CD4-positive, alpha-beta memory T cell (primary cell): ENCODE results near the gene CTSV. TPM values are rescaled to one million over a fixed set of nuclear protein-coding genes. Genes with fewer than 3 reads are reported as not detected.
A peak's percentile ranks its signal among the peaks of the same experiment; 100 is the strongest.
"Not testable (repeated sequence)": the region's sequence is repeated elsewhere in the genome, so short reads cannot be mapped to it uniquely, and the experiment has no call there.

Experiments
- CTCF ChIA-PET: fragments of 350-600 bp; sonication (Branson Sonifier 250); formaldehyde crosslinking; loops from one replicate; lab custom pipeline; 2021; ENCODE audit warnings: inconsistent platforms; ENCODE audit not compliant: partially characterized antibody; lab: Charles Lee
- POLR2A ChIA-PET: fragments of 350-600 bp; sonication (Branson Sonifier 250); formaldehyde crosslinking; loops from one replicate; lab custom pipeline; 2021; ENCODE audit not compliant: partially characterized antibody; lab: Charles Lee
- DNase-seq, 5 donors: peaks; one replicate each; pipeline versions ENCODE4 v3.0.0 to v3.0.0-alpha.2; 2020 to 2022; ENCODE audit warnings: mixed read lengths in 1 of 5
- H3K27ac ChIP-seq: one replicate; pipeline ENCODE4 v1.7.0; 2013; ENCODE audit warnings: low read depth, low read length
- H3K27me3 ChIP-seq: 2 replicates; pipeline ENCODE4 v1.7.0; 2013; ENCODE audit warnings: mild to moderate bottlenecking, low read length, moderate library complexity; ENCODE audit not compliant: insufficient read depth
- H3K36me3 ChIP-seq: 2 replicates; pipeline ENCODE4 v1.7.0; 2013; ENCODE audit warnings: mild to moderate bottlenecking, low read length, moderate library complexity; ENCODE audit not compliant: insufficient read depth
- H3K4me1 ChIP-seq: 2 replicates; pipeline ENCODE4 v1.7.0; 2013; ENCODE audit warnings: mild to moderate bottlenecking, low read length, moderate library complexity; ENCODE audit not compliant: insufficient read depth
- H3K4me3 ChIP-seq, 2 donors: one replicate each; pipeline ENCODE4 v1.7.0; 2013; ENCODE audit warnings: low read length in 2 of 2, mild to moderate bottlenecking in 1 of 2
- H3K9me3 ChIP-seq, 2 donors: one replicate each; pipeline ENCODE4 v1.7.0; 2013; ENCODE audit warnings: low read length in 2 of 2, control low read depth in 1 of 2; ENCODE audit not compliant: control insufficient read depth in 1 of 2
- H3K27ac Mint-ChIP-seq, 7 donors: one replicate each; pipeline ENCODE4 v1.8.0; 2020 to 2021; ENCODE audit warnings: mixed read lengths in 7 of 7, mild to moderate bottlenecking in 6 of 7, inconsistent platforms in 3 of 7, moderate library complexity in 3 of 7
- H3K27me3 Mint-ChIP-seq, 2 donors: one replicate each; pipeline ENCODE4 v1.8.0; 2020 to 2021; ENCODE audit warnings: mixed read lengths in 2 of 2
- H3K36me3 Mint-ChIP-seq, 2 donors: one replicate each; pipeline ENCODE4 v1.8.0; 2020 to 2021; ENCODE audit warnings: mixed read lengths in 2 of 2, inconsistent platforms in 1 of 2, mild to moderate bottlenecking in 1 of 2
- H3K4me1 Mint-ChIP-seq, 4 donors: one replicate each; pipeline ENCODE4 v1.8.0; 2020 to 2021; ENCODE audit warnings: mixed read lengths in 4 of 4, mild to moderate bottlenecking in 1 of 4
- H3K4me3 Mint-ChIP-seq, 8 donors: one replicate each; pipeline ENCODE4 v1.8.0; 2020 to 2021; ENCODE audit warnings: mixed read lengths in 8 of 8, mild to moderate bottlenecking in 7 of 8, moderate library complexity in 6 of 8, inconsistent platforms in 3 of 8
- H3K9me3 Mint-ChIP-seq, 8 donors: one replicate each; pipeline ENCODE4 v1.8.0; 2020 to 2021; ENCODE audit warnings: mixed read lengths in 8 of 8, mild to moderate bottlenecking in 5 of 8, inconsistent platforms in 3 of 8, moderate library complexity in 1 of 8
- intact Hi-C: fragments of 100-400 bp; cut with micrococcal nuclease; formaldehyde crosslinking; loops from one replicate; pipeline ENCODE4 v1.15.1; 2023
- polyA plus RNA-seq, 2 donors: library from polyadenylated mRNA; unstranded; fragments of 300-500 nt; fragmentation: Illumina TruSeq; gene quantifications; one replicate each; pipeline ENCODE4 v1.2.3, GENCODE V29; 2021
- total RNA-seq, 2 experiments: library from RNA; stranded (reverse); gene quantifications; one replicate each; pipeline ENCODE4 v1.2.3, GENCODE V29; 2021

The CTSV gene
- total RNA-seq (not detected), polyA plus RNA-seq (not detected)

DNA sequence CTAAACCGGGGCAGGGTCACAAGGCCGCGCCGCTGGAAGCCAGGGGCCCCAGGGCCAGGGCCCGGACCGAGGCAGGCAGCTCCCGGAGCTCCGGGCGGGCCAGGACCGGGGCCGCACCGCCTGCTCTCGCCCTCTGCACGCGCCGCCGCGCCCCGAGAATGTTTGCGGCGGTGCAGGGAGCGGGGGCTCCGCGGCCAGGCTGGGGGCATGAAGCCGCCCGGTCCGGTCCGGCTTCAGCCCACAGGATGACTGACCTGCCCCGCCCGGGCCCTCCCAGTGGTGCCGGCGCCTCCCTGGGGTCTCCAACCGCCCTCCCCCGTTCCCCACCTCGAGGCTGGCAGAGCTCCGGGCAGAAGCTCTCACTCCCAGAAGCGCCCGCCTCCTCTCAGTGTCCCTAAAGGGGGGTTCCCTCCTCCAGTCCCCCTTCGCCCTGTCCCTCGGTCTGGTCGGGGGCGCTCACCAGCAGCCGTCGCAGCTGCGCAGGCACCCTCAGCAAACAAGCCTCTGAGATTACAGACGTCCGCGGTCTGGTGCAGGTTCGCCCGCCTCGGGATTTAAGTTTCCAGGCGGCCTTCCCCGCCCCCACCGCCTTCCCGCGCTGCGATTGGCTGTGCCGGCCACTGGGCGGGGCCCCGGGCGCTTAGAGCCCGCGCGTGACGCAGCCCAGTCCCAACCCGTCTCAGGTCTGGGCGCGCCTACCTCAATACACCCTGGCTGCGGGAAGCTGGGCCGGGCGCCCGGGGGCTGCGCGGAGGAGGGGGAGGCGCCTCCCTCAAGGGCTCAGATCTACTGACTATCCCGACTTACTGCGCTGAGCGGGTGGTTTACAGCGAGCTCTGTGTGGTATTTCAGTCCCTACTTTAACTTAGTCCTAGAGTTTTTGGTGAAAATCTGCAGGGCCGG, at the start of gene CTSV:
Gene CTSV (minus strand): TSS at position 532 of the 903 bp plus-strand sequence. CDS start 1,099 bp downstream, outside the sequence.
- DNase-seq, result peak; percentile 53 to 69 (median 59)
- Mint-ChIP-seq H3K27ac (no peak within 1 kb of the TSS), H3K27me3 (peaks cover 36 to 43% of the 10 kb centered on the region in 2 donors), H3K36me3 (no peaks in the 10 kb centered on the region), H3K4me3 (peak within 1 kb of the TSS; percentile 62 to 81 (median 78)), H3K9me3 (peaks cover 0 to 7% (median 1%) of the 10 kb centered on the region in 8 donors), H3K4me1 (peaks cover 3 to 12% (median 7%) of the 10 kb centered on the region in 4 donors)
- Histone ChIP-seq H3K4me1 (peaks cover 10% of the 10 kb centered on the region), H3K27me3 (peaks cover 4% of the 10 kb centered on the region), H3K27ac (no peak within 1 kb of the TSS), H3K36me3 (no peaks in the 10 kb centered on the region), H3K9me3 (no peaks in the 10 kb centered on the region), H3K4me3 (peak within 1 kb of the TSS in 1 of 2 donors; percentile 43)
- ChIA-PET POLR2A (no interaction called here), CTCF (no interaction called here)
- intact Hi-C loops, result loop anchor here (10.0 kb wide), 1 partner anchor 184 kb away; the partner anchor contains the start of gene ZNF782

DNA sequence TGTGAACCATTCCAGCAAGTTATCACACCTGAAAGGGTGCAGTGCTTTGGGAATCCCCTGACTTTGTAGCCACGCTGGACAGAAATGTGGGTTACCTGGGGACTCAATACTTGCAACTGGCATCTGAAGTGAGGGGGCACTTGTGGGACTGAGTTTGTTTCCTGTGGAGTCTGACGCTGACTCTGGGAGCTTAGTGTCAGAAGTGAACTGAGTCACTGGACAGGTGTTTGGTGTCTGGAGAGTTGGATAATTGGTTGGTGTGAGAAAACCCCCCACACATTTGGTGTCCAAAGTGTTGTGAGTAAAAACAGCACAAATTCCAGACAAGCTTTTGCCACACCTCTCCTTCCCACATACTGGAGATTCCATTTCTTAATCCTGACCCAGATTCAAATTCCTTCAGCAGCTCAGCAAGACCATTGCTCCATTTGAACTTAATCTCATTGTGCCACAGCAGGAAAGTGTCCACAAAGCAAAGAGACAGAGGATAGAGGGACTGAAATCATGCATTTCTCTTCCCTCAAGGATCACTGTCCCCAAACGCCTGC, 48.8 kb upstream of the CTSV start:
- H3K4me3 Mint-ChIP-seq, H3K4me1 ChIP-seq, H3K4me3 ChIP-seq, H3K4me1 Mint-ChIP-seq, CTCF ChIA-PET, H3K36me3 Mint-ChIP-seq, H3K36me3 ChIP-seq, H3K27ac ChIP-seq, DNase-seq, H3K27ac Mint-ChIP-seq, POLR2A ChIA-PET, H3K9me3 Mint-ChIP-seq, H3K9me3 ChIP-seq, H3K27me3 ChIP-seq, intact Hi-C loops: not testable (repeated sequence)
- peaks cover 13 to 35% of the 10 kb centered on the region in 2 donors for H3K27me3 Mint-ChIP-seq

DNA sequence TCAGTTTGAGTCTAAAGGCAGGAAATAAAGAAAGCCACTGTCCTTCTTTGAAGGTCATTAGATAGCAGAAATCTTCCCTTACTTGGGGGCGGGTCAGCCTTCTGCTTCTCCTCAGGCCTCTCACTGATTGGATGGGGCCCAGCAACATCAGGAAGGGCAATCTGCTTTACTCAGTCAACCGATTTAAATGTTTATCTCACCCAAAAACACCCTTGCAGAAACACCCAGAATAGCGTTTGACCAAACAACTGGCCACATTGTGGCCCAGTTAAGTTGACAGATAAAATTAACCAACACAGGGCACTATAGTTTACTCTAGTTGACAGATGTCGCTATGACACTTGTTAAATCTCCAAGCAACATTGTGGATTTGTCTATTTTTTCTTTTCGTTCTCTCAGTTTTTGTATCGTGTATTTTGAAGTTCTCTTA, 45.6 kb upstream of the CTSV start:
- CTCF ChIA-PET, H3K36me3 Mint-ChIP-seq, H3K4me3 ChIP-seq: not testable (repeated sequence)

DNA sequence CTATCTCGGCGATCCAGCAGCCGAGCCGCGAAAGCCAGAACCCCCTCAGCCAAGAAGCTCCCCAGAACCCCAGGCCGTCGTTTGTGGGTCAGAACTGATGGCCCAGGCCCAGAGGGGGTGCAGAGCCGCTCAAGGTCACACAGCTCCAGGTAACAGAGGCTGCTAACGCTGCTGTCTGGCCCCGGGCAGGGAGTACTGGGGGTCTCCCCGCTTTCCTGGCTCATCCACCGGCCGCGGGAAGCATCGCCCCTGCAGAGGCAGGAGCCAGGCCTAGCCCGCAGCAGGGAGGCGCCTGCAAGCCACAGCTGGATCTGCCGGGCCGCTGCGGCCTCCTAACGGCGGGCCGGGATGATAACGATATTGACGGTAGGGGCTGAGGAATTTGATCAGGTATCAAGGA, 39.4 kb upstream of the CTSV start:
- no peak overlapping the region for H3K27ac Mint-ChIP-seq

More for the DNA sequence above, 45.6 kb upstream of the CTSV start:
- POLR2A ChIA-PET, H3K36me3 ChIP-seq, H3K4me1 Mint-ChIP-seq, H3K27me3 ChIP-seq, H3K9me3 ChIP-seq, H3K4me1 ChIP-seq, intact Hi-C loops, H3K4me3 Mint-ChIP-seq, DNase-seq, H3K27ac Mint-ChIP-seq, H3K27ac ChIP-seq: not testable (repeated sequence)
- H3K27me3 Mint-ChIP-seq, result peaks cover 18 to 31% of the 10 kb centered on the region in 2 donors
- H3K9me3 Mint-ChIP-seq, result peaks cover 0 to 10% (median 3%) of the 10 kb centered on the region in 8 donors

DNA sequence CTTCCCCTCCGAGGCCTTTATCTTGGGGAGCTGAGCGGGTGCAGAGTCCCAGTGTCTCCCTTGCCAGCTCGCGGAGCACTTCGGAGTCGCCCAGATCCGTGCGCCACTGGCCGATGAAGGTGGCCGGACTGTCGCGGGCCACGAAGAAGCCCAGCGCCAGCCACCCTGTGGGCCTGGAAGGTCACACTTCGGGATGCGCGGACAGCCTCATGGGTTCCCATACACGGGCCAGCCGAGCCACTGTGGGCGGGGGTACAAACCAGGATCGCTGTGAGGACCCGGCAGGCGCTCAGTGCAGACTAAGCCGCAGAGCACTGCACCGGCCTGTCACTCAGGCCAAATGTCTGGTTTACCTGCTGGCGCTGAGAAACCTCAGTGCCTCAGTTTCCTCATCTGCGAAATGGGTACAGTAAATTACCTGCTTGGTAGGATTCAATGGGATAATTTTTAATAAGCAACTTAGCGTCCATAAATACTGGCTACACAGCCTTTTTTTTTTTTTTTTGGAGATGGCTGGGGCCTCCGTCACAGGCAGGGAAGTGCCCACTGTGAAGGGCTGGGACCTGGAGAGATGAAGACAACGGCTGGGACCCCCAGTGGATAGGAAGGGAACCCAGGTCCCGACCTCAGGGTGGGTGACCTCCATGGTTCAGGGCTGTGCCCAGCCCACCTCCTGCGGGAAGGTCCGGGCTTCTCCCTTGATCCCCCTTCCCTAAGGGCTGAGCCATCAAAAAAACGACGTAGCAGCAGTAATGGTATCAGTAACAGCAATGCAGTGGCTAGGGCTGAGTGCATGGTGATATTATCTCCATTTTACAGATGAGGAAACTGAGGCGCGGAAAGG, 38.7 kb upstream of the CTSV start:
- intact Hi-C loops, result no loop called here
- H3K4me1 Mint-ChIP-seq, result peaks cover 0 to 5% (median 0%) of the 10 kb centered on the region in 4 donors

More for the DNA sequence above, 39.4 kb upstream of the CTSV start:
- H3K9me3 Mint-ChIP-seq, result peaks cover 0 to 10% (median 3%) of the 10 kb centered on the region in 8 donors
- peaks cover 26 to 37% of the 10 kb centered on the region in 2 donors for H3K27me3 Mint-ChIP-seq
- intact Hi-C loops, result no loop called here
- ChIA-PET POLR2A (no interaction called here), CTCF (no interaction called here)
- H3K27me3 ChIP-seq, result no peaks in the 10 kb centered on the region
- no peak overlapping the region for H3K4me3 Mint-ChIP-seq
- DNase-seq, result no peak
- H3K4me1 ChIP-seq, result no peaks in the 10 kb centered on the region
- H3K36me3 Mint-ChIP-seq, result no peaks in the 10 kb centered on the region
- no peak overlapping the region for H3K27ac ChIP-seq
- no peaks in the 10 kb centered on the region for H3K36me3 ChIP-seq
- peaks cover 0 to 5% (median 0%) of the 10 kb centered on the region in 4 donors for H3K4me1 Mint-ChIP-seq
- no peak overlapping the region for H3K4me3 ChIP-seq
- no peaks in the 10 kb centered on the region for H3K9me3 ChIP-seq

DNA sequence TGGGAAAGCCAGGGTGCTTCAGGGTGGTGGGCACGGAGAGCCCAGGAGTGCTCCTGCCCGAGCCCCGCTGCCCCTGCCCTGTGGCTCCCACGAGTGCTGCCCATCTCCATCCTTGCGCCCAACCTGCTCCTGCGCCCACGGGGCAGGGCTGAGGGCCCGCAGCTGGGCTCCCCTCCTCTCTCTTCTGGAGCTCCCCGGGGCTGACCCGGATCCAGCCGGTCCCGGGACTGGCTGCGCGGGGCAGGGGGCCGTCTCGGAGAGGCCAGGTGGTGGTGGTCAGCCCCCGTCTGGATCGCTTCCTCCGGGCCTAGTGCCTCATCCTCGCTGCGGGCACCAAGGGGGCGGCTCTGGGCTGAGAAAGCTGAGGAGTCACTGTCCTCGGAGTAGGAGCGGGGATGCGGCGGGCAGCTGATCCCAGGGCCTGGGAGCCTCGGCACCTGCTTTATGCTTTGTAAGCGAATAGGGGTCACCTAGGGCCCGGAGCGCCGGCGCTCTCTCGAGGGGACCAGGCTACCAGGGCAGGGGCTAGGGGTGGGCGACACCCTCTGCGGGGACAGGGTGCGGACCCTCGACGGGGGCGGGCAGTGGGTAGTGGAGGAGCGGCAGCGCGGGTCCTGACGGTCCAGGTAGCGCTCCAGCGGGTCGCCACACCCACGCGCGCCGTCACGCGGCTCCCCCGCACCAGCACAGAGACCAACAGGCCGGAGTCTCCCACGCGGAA, 37.9 kb upstream of the CTSV start:
- H3K27me3 ChIP-seq, H3K9me3 ChIP-seq, H3K4me3 Mint-ChIP-seq, H3K27ac Mint-ChIP-seq, intact Hi-C loops, H3K36me3 ChIP-seq, H3K4me3 ChIP-seq, H3K9me3 Mint-ChIP-seq, H3K27ac ChIP-seq, POLR2A ChIA-PET, DNase-seq, H3K4me1 Mint-ChIP-seq, H3K36me3 Mint-ChIP-seq, CTCF ChIA-PET, H3K4me1 ChIP-seq: not testable (repeated sequence)
- H3K27me3 Mint-ChIP-seq, result peaks cover 30 to 34% of the 10 kb centered on the region in 2 donors

More for the DNA sequence above, 38.7 kb upstream of the CTSV start:
- no peak overlapping the region for H3K27ac Mint-ChIP-seq
- Histone ChIP-seq H3K4me1 (no peaks in the 10 kb centered on the region), H3K27ac (no peak overlapping the region), H3K4me3 (no peak overlapping the region), H3K36me3 (no peaks in the 10 kb centered on the region), H3K9me3 (no peaks in the 10 kb centered on the region), H3K27me3 (no peaks in the 10 kb centered on the region)
- CTCF ChIA-PET, result no interaction called here
- peaks cover 0 to 6% (median 1%) of the 10 kb centered on the region in 8 donors for H3K9me3 Mint-ChIP-seq
- POLR2A ChIA-PET, result no interaction called here
- DNase-seq, result no peak
- no peaks in the 10 kb centered on the region for H3K36me3 Mint-ChIP-seq
- no peak overlapping the region for H3K4me3 Mint-ChIP-seq
- peaks cover 29 to 35% of the 10 kb centered on the region in 2 donors for H3K27me3 Mint-ChIP-seq
